Activated CD8-positive, alpha-beta memory T cell treated with anti-CD3 and anti-CD28 coated beads for 48 hours (primary cell): ENCODE results near the gene SAPCD2.
"Not testable (repeated sequence)": the region's sequence is repeated elsewhere in the genome, so short reads cannot be mapped to it uniquely, and the experiment has no call there.

Source experiments
- DNase-seq, 3 experiments: peaks; one replicate each; pipeline ENCODE4 v3.0.0-alpha.2; 2020; ENCODE audit warnings: low read depth in 2 of 3, low spot score in 2 of 3

SAPCD2 gene

GRCh38 chr9:137065336-137065967 is 4.9 kb downstream of the SAPCD2 start:
- no peak for DNase-seq

DNA sequence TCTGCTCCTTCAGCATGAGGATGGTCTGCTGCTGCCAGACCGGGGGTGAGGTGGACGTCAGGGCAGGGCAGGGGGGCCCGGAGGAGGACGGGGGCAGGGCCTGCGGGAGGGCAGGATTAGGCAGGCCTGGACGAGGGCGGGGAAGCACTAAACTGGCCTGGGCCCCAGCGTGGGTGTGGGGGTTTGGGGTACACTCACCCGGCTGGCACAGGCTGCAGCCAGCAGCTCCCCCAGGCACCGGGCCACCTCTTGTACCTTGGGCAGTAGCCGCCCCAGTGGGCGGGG is 5.5 kb downstream of the SAPCD2 start:
- DNase-seq, result no peak

DNA sequence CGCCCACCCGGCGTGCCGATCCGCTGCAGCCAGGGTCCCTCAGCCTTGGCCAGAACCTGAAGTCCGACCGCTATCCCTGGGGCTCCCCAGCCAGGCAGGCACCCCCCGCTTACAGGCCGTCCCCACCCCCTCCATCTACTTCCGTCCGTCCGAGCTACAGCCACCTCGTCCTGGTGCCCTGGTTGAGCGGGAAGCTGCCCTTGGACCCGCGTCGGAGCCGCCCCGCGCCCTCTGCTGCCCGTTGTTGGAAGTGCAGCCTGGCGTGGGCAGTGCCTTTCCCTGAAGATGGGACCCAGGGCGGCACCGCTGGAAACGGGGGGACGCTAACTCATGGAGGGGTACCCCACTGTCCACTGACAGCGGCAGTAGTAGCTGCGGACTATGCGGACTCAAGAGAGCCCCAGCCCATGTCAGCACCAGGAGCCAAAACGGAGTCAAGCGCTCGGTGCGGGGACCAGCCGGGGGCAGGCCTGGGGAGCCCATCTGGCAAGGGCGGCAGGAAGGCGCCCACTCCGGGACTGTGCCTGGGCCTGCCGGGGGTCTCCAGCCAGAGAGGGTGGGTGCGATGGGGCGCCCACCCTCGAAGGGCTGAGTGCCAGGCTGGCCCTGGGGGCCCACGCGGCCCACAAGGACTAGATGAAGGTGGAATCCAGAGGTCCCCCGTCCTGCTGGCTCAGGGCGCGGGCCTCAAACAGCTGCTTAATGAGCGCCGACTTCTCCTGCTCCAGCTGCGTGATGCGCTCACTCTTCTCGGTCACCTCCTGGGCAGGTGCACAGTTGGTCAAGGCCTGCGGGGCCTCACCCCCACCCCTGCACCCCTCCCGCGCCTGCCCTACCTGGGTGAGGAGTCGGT is 6.1 kb downstream of the SAPCD2 start:
- DNase-seq, result peak in 1 of 3 experiments; percentile 65

DNA sequence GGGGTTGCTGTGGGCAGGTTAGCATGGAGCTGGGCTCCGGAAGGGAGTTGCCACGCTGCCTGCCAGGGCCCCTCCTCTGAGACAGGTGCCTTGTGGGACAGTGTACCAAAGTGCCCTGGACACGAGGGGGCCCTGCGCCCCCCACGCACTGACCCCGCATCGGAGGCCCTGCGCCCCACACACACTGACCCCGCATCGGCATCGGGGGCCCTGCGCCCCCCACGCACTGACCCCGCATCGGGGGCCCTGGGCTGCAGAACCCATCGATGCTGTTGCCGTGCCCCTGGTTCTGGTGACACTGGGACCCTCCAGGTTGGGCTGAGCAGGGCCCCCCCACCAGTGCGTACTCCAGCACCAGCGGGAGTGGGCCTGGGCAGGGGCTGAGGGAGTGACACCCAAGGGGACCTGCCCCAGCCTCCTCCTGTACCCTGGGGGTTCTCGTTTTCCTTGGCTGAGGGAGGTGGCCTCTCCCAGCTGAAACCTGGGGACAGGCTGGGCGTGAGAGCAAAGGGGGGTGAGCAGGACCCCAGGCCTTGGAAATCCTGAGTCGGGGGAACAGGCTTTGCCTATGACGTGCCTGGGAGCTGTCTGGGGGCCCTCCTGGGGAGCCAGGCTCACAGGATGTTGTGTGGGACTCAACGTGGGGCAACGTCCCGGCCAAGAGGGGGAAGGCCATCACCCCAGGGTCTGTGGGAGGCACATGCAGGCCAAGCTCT is 6.9 kb downstream of the SAPCD2 start:
- no peak for DNase-seq

DNA sequence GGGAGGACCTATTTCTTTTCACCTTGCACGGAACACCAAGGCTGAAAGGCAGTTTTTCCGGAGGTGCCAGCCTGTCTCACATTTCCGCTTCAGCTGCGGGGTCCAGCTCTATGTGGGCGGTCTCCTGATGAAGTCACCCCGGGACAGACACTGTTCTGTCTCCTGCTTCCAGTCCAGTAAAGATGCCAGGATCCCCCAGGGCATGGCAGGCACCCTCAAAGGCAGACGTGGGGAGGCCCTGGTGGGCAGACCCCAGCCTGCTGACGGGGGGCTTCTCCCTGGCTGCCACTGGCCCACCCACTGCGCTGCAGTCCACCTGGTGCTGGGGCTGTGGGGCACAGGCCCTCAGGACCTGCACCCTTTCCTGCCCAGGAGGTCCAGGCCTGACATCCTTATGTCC is 7.6 kb downstream of the SAPCD2 start:
- not testable (repeated sequence) for DNase-seq

GRCh38 chr9:137062384-137062783 is 8.0 kb downstream of the SAPCD2 start:
- no peak for DNase-seq

- DNase-seq, result no peak
Measured at GRCh38 chr9:137058521-137059234, 11.7 kb downstream of the SAPCD2 start.

GRCh38 chr9:137057545-137057944 is 12.8 kb downstream of the SAPCD2 start:
- DNase-seq, result no peak

DNA sequence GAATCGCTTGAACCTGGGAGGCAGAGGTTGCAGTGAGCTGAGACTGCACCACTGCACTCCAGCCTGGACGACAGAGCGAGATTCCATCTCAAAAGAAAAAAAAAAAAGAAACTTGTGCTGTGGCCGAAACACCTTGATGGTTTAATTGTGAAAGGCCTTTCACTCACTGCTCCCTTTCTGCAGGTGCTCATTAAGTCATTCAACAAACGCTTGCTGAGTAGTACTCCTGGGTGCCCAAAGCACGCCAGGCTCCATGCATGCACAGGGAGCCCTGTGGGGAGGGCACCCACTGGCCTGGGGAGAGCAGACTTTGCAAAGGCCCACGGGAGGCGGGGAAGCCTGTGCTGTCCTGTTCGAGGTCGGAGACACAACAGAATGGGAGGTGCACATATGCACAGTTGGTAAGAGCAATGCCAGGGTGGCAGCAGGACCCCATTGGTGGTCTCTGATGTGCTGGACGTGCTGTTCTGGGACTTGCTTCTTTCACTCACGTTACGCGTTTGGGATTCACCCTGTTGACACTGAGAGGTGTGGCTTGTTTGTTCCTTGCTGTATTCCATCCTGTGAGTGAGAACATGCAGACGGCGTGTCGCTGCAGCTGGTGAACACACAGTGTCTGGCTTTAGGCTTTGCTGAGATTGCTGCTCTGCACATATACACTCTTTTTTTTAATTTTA is 13.5 kb downstream of the SAPCD2 start:
- DNase-seq, result no peak

DNA sequence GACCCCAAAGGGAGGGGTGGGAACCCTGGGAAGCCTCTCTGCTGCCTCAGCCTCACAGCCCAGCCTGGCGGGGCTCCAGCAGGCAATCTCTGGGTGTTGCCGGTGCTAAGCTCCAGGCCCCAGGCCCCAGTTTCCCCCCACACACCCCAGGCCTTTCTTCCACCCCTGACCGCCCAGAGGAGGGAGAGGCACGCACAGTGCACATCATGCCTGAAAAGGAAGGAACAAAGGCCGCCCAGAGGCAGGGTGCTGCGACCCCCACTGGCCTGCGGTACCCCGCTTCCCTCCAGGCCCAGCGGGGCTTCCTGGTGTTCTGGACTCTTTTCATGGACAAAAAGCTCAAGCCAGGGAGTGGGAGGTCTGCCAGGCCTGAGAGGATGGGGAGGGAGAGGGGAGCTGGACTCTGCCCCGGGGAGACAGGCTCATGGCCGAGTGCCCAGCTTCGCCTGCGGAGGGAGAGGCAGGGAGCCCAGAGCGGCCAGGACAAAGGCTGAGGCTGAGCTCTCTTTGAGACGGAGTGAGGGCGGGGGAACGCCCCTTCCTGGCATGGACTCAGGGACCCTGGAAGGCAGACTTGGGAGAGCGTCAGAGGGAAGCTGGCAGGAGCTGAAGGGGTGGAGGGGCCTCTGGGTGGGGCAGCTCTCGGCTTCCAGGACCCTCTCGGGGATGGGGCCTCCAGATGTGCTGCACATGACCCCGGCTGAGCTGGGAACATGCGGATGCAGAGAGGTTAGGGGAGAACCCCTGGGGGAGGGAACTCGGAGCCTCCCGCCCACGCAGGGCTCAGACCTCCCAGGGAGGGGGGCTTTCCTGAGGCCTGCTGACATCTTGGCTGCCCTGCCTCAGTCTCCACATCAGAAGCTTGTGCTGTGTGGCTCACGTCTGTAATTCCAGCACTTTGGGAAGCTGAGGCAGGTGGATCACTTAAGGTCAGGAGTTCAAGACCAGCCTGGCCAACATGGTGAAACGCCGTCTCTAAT is 14.7 kb downstream of the SAPCD2 start:
- DNase-seq, result no peak

GRCh38 chr9:137054932-137055384 is 15.4 kb downstream of the SAPCD2 start:
- DNase-seq, result no peak

GRCh38 chr9:137053944-137054931 is 16.1 kb downstream of the SAPCD2 start, which contains the start of gene ENTPD2:
TSS of gene ENTPD2 (minus strand) at chr9:137054061. CDS start at chr9:137053997, 64 bp downstream.
- DNase-seq, result no peak

DNA sequence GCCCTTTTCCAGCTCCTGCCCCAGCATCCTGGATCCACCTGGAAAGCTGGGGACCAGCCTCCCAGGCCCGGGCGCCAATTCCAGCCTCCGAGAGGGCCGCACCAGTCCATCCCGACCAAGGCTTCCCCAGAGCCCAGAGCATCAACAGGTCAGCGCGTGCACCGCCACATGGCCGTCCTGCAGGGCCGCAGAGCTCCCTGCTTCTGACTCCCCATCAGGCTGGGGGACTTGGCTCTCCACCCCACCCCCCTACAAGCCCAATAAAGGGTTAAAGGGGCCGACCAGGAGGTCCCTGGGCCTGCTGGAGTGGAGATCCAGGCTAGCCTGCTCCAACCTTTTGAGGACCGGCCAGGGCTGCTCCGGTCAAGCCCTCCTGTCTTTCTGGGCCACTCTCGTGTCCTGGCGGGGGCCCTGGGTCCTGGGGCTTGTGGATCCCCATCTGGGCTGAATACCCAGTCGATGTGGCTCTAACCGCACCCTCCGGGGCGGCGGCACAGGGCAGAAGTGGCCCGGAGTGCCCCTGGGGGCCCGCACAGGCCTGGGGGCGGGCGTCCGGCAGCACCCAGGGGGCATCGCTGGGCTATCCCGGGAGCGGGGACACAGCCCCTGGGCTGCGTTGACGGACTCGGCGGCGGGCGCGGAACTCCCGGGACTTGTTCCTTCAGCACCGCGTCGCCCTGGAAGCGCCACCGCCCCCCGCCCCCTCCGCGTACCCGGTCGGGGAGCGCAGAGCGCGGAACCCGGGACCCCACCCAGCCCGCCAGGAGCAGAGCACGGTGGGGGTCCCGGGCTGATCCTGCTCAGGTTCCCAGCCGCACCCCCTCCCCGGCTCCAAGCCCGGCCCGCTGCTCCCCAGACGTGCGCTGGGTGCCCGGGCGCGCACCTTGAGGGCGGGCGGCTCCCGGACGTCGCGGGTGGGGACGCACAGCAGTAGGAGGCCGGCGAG is 17.1 kb downstream of the SAPCD2 start:
- no peak for DNase-seq

DNA sequence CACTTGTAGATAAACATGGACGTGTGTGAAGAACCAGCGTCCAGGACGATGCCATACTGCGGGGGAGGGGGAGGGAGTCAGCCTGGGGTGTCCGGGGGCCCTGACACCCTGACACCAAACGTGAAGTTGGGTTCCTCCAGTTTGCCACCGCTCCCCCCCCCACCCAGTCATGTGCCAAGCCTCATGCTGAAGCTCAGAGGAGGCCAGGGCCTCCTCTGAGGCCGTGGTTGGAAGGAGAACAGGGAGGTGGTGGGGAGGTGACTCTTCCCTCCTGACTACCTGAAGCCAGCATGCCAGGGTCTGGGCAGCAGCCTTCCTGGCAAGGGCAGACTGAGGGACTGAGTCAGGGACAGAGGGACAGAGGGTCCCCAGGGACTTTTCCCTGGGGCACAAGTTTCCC is 18.1 kb downstream of the SAPCD2 start:
- DNase-seq, result no peak

GRCh38 chr9:137051145-137051724 is 19.1 kb downstream of the SAPCD2 start:
- DNase-seq, result no peak

DNA sequence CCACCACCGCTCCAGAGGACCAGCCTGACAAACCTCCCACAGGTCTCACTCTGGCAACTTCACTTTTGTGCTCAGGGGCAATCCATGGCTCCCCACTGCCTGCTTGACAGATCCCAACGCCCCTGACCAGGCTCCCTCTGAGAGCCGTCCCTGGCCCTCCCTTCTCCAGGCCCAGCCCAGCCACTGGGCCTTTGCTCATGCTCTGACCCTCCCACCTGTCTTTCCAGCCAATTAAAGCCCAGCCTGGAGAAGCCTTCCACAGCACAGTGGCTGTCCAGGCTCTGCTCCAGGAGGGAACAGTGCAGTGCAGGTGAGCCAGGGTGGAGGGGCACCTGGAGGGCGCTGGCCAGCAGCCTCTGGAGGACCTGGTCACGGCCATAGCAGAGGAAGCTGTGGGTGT is 19.8 kb downstream of the SAPCD2 start:
- no peak for DNase-seq
